Sigmoid colon (tissue), 7 donors: ENCODE results near the gene DPF3. TPM values are rescaled to one million over a fixed set of nuclear protein-coding genes. Genes with fewer than 3 reads are reported as not detected.

Experiments used
- DNase-seq: peaks from one replicate; pipeline ENCODE4 v3.0.0-alpha.2; 2019
- H3K27ac ChIP-seq, 4 donors: fragments of 200-600 bp; sonication (generic); one replicate each; pipeline ENCODE4 v1.5.1; 2016 to 2019; ENCODE audit warnings: mild to moderate bottlenecking in 1 of 4
- H3K27me3 ChIP-seq, 3 donors: fragments of 200-600 bp; sonication (generic); one replicate each; pipeline ENCODE4 v1.5.1; 2019; ENCODE audit warnings: mild to moderate bottlenecking in 1 of 3
- H3K36me3 ChIP-seq, 4 donors: fragments of 200-600 bp; sonication (generic); one replicate each; pipeline ENCODE4 v1.5.1; 2016 to 2019
- H3K4me1 ChIP-seq, 4 donors: fragments of 200-600 bp; sonication (generic); one replicate each; pipeline ENCODE4 v1.5.1; 2017 to 2019
- H3K4me3 ChIP-seq, 4 donors: fragments of 200-600 bp; sonication (generic); one replicate each; pipeline ENCODE4 v1.5.1; 2017 to 2019; ENCODE audit warnings: mild to moderate bottlenecking in 2 of 4, moderate library complexity in 1 of 4
- H3K9me3 ChIP-seq, 4 donors: fragments of 200-600 bp in 3 of 4; sonication (generic) in 3 of 4; one replicate each; pipeline versions ENCODE4 v1.5.1 to v1.6.1; 2013 to 2019
- CTCF ChIP-seq, 4 experiments: fragments of 450-650 bp in 3 of 4; fragments of 200-600 bp in 1 of 4; IDR thresholded peaks; one replicate each; pipeline ENCODE4 v1.5.1; 2016 to 2019; ENCODE audit warnings: antibody characterized with exemption in 4 of 4, mild to moderate bottlenecking in 3 of 4, moderate library complexity in 2 of 4
- EP300 ChIP-seq, 4 donors: sonication (generic); formaldehyde crosslinking; IDR thresholded peaks; one replicate each; pipeline ENCODE4 v1.6.1; 2017; ENCODE audit warnings: antibody characterized with exemption in 4 of 4
- POLR2A ChIP-seq, 2 donors: fragments of 450-650 bp; IDR thresholded peaks; one replicate each; pipeline ENCODE4 v1.6.1; 2016; ENCODE audit warnings: antibody characterized with exemption in 2 of 2, mild to moderate bottlenecking in 2 of 2, moderate library complexity in 2 of 2
- POLR2AphosphoS5 ChIP-seq, 4 donors: sonication (generic); formaldehyde crosslinking; IDR thresholded peaks; one replicate each; pipeline ENCODE4 v1.6.1; 2017; ENCODE audit warnings: antibody characterized with exemption in 4 of 4
- WGBS, 2 donors: extraction: QIAGEN DNeasy Blood & Tissue Kit; methylation state at CpG; one replicate each; pipeline ENCODE4 v1.1.7; 2013; 5-methylcytosine and 5-hydroxymethylcytosine counted together
- intact Hi-C: fragments of 100-400 bp; cut with DNase I; formaldehyde crosslinking; loops from one replicate; pipeline ENCODE4 v1.15.1; 2023
- polyA plus RNA-seq, 3 donors: library from polyadenylated mRNA; stranded (reverse); fragments of 200-250 nt; gene quantifications; one replicate each; pipeline ENCODE4 v1.2.3, GENCODE V29; 2013
- total RNA-seq, 4 donors: library from RNA; depleted of rRNA; stranded (reverse); fragments of >200 nt; gene quantifications; one replicate each; pipeline ENCODE4 v1.1.0, GENCODE V29; 2016
- donor health status: healthy with polysubstance abuse.
- donor health status: Bipolar disorder and iron deficiency.
- donor health status: healthy.

The DPF3 gene
- total and polyA plus RNA-seq, 7 donors = 0.28 to 4.5 (median 2.3) TPM

GRCh38 chr14:72892879-72893635 is 844 bp downstream of the DPF3 start:
- Histone ChIP-seq H3K27me3 (peaks cover 7 to 59% (median 11%) of the 10 kb centered on the region in 3 donors), H3K27ac (peak overlapping the region; percentile 45 to 76 (median 71)), H3K4me1 (peaks cover 0 to 29% (median 24%) of the 10 kb centered on the region in 4 donors), H3K36me3 (no peaks in the 10 kb centered on the region), H3K9me3 (no peaks in the 10 kb centered on the region), H3K4me3 (peak overlapping the region; percentile 46 to 91 (median 76))
- intact Hi-C loops = loop anchor here (2.0 to 5.0 kb wide), 2 partner anchors 62 to 81 kb away; no protein-coding TSS in a partner anchor
- no peak for TF ChIP-seq POLR2A (IDR thresholded peaks at IDR 0.05)
- TF ChIP-seq POLR2AphosphoS5 (IDR thresholded peaks at IDR 0.05) = no peak
- no peak for TF ChIP-seq CTCF (IDR thresholded peaks at IDR 0.05)
- TF ChIP-seq EP300 (IDR thresholded peaks at IDR 0.05) = no peak
- WGBS, 2 donors = 1% methylated on average over 68 of the region's 68 CpGs
- no peak for DNase-seq

- Histone ChIP-seq H3K27me3 (peaks cover 7 to 59% (median 11%) of the 10 kb centered on the region in 3 donors), H3K9me3 (no peaks in the 10 kb centered on the region), H3K4me1 (peaks cover 0 to 29% (median 24%) of the 10 kb centered on the region in 4 donors), H3K36me3 (no peaks in the 10 kb centered on the region), H3K27ac (no peak overlapping the region), H3K4me3 (peak overlapping the region; percentile 46 to 91 (median 76))
- no peak for DNase-seq
- no peak for TF ChIP-seq POLR2A (IDR thresholded peaks at IDR 0.05)
- no peak for TF ChIP-seq CTCF (IDR thresholded peaks at IDR 0.05)
- no peak for TF ChIP-seq POLR2AphosphoS5 (IDR thresholded peaks at IDR 0.05)
- TF ChIP-seq EP300 (IDR thresholded peaks at IDR 0.05) = no peak
- intact Hi-C loops = loop anchor here (2.0 to 5.0 kb wide), 2 partner anchors 61 to 80 kb away; no protein-coding TSS in a partner anchor
- 0 to 1% methylated on average over 47 of the region's 47 CpGs for WGBS, 2 donors
Observed at GRCh38 chr14:72892103-72892878, 1.6 kb downstream of the DPF3 start.

GRCh38 chr14:72891666-72892102 is 2.2 kb downstream of the DPF3 start:
- Histone ChIP-seq H3K9me3 (no peaks in the 10 kb centered on the region), H3K4me1 (peaks cover 0 to 29% (median 24%) of the 10 kb centered on the region in 4 donors), H3K27me3 (peaks cover 7 to 59% (median 11%) of the 10 kb centered on the region in 3 donors), H3K27ac (no peak overlapping the region), H3K4me3 (peak overlapping the region; percentile 46 to 91 (median 76)), H3K36me3 (no peaks in the 10 kb centered on the region)
- 3 to 6% methylated on average over 14 of the region's 14 CpGs for WGBS, 2 donors
- TF ChIP-seq EP300 (IDR thresholded peaks at IDR 0.05) = no peak
- no peak for TF ChIP-seq POLR2A (IDR thresholded peaks at IDR 0.05)
- TF ChIP-seq CTCF (IDR thresholded peaks at IDR 0.05) = no peak
- no peak for TF ChIP-seq POLR2AphosphoS5 (IDR thresholded peaks at IDR 0.05)
- intact Hi-C loops = loop anchor here (2.0 to 5.0 kb wide), 2 partner anchors 61 to 79 kb away; no protein-coding TSS in a partner anchor
- no peak for DNase-seq

GRCh38 chr14:72889366-72889765 is 4.5 kb downstream of the DPF3 start:
- 76 to 87% methylated on average over 5 of the region's 5 CpGs for WGBS, 2 donors
- DNase-seq = no peak
- Histone ChIP-seq H3K9me3 (no peaks in the 10 kb centered on the region), H3K4me3 (no peak overlapping the region), H3K27me3 (peaks cover 7 to 46% (median 11%) of the 10 kb centered on the region in 3 donors), H3K4me1 (peaks cover 0 to 19% (median 15%) of the 10 kb centered on the region in 4 donors), H3K27ac (no peak overlapping the region), H3K36me3 (no peaks in the 10 kb centered on the region)
- intact Hi-C loops = no loop called here
- TF ChIP-seq POLR2A (IDR thresholded peaks at IDR 0.05) (no peak), POLR2AphosphoS5 (IDR thresholded peaks at IDR 0.05) (no peak), CTCF (IDR thresholded peaks at IDR 0.05) (no peak), EP300 (IDR thresholded peaks at IDR 0.05) (no peak)
